Measurements from ENCODE around the gene KIF3A. TPM values are rescaled to one million over a fixed set of nuclear protein-coding genes. Genes with fewer than 3 reads are reported as not detected.

KIF3A gene
- total RNA-seq, 4 donors from 2014 or later = 2.6 to 15.0 (median 6.3) TPM

DNA sequence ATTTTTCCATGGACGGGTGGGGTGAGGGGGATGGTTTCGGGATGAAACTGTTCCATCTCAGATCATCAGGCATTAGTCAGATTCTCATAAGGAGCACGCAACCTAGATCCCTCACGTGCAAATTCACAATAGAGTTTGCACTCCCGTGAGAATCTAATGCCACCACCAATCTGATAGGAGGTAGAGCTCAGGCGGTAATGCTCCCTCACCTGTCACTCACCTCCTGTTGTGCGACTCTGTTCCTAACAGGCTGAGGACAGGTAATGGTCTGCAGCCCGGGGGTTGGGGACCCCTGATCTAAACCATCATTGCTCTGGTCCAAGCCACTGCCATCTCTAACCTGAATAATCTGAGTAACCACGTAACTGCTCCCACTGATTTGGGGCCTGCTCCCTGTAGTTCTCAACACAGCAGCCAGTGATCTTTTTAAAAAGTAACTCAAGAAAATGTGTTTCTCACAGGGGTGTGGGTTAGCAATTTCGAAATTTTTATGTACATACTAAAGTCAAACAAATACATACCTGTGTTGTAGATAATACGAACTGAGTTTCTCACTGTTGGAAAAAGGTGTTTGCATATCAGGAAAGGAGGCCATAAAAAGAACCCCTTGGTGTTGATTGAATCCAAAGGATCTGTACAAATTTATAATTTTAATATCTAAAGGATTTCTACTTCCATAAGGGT, 90.6 kb downstream of the KIF3A start:
- Histone ChIP-seq H3K27ac (no peak overlapping the region), H3K4me1 (no peaks in the 10 kb centered on the region), H3K4me3 (no peak overlapping the region), H3K27me3 (no peaks in the 10 kb centered on the region), H3K36me3 (peaks cover 16% of the 10 kb centered on the region), H3K9me3 (no peaks in the 10 kb centered on the region)
- TF ChIP-seq, protein P1, sequence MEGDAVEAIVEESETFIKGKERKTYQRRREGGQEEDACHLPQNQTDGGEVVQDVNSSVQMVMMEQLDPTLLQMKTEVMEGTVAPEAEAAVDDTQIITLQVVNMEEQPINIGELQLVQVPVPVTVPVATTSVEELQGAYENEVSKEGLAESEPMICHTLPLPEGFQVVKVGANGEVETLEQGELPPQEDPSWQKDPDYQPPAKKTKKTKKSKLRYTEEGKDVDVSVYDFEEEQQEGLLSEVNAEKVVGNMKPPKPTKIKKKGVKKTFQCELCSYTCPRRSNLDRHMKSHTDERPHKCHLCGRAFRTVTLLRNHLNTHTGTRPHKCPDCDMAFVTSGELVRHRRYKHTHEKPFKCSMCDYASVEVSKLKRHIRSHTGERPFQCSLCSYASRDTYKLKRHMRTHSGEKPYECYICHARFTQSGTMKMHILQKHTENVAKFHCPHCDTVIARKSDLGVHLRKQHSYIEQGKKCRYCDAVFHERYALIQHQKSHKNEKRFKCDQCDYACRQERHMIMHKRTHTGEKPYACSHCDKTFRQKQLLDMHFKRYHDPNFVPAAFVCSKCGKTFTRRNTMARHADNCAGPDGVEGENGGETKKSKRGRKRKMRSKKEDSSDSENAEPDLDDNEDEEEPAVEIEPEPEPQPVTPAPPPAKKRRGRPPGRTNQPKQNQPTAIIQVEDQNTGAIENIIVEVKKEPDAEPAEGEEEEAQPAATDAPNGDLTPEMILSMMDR (IDR thresholded peaks at IDR 0.05) = no peak
- no peak for TF ChIP-seq POLR2AphosphoS5 (IDR thresholded peaks at IDR 0.05)
- no peak for TF ChIP-seq POLR2A (IDR thresholded peaks at IDR 0.05)
- WGBS = 95% methylated on average over 11 of the region's 11 CpGs
- DNase-seq (ENCODE audit: low spot score in 2 of 2) = no peak

DNA sequence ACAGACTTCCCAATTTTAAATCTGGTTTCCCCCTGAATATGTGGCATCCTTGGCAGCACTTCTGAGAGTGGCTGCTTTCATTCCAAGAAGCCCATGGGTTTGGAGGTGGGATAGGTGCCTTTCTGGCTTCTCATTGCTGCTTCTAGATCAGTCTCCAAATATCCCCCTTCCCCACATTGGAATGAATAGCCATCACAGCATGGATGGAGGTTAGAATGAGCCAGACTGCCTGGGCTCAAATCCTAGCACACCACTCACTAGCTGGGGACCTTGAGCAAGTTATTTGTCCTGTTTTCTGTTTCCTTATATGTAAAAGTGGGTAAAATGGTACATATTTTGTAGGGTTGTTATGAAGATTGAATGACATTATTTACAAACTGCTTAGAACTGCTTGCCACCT, 93.2 kb downstream of the KIF3A start:
- no peaks in the 10 kb centered on the region for H3K27me3 ChIP-seq
- H3K9me3 ChIP-seq = no peaks in the 10 kb centered on the region
- no peak overlapping the region for H3K27ac ChIP-seq
- TF ChIP-seq, protein P1 (IDR thresholded peaks at IDR 0.05) = no peak
- TF ChIP-seq POLR2AphosphoS5 (IDR thresholded peaks at IDR 0.05) = no peak
- no peak for TF ChIP-seq EP300 (IDR thresholded peaks at IDR 0.05)
- no peak for TF ChIP-seq POLR2A (IDR thresholded peaks at IDR 0.05)
- no peaks in the 10 kb centered on the region for H3K4me1 ChIP-seq
- H3K36me3 ChIP-seq = peaks cover 42% of the 10 kb centered on the region
- no peak for DNase-seq (ENCODE audit: low spot score in 2 of 2)
- no peak overlapping the region for H3K4me3 ChIP-seq

Other genes starting within 250 kb of the KIF3A start
- gene IRF1, start 246.8 kb downstream of the KIF3A start, total RNA-seq = 10 to 100 TPM; 17.5 to 24.1 (median 20.1) TPM
- not detected for gene IL5, start 194.0 kb downstream of the KIF3A start, total RNA-seq
- 10 to 100 TPM; 17.3 to 53.4 (median 32.5) TPM for gene RAD50, start 180.6 kb downstream of the KIF3A start, total RNA-seq
- gene IL13, start 79.4 kb downstream of the KIF3A start, total RNA-seq = 1 to 10 TPM in 1 of 4 donors, under 1 TPM in 1, not detected in 2; 0.80 to 1.4 TPM
- gene IL4, start 63.6 kb downstream of the KIF3A start, total RNA-seq = not detected
- not detected for gene CCNI2, start 9.9 kb upstream of the KIF3A start, total RNA-seq
- gene SEPTIN8, start 39.7 kb upstream of the KIF3A start, total RNA-seq = 10 to 100 TPM; 75.9 to 85.0 (median 80.8) TPM
- gene SOWAHA, start 75.8 kb upstream of the KIF3A start, total RNA-seq = under 1 TPM in 3 of 4 donors, not detected in 1; 0.23 to 0.93 (median 0.48) TPM
- 1 to 10 TPM in 3 of 4 donors, under 1 TPM in 1; 0.76 to 2.8 (median 2.3) TPM for gene SHROOM1, start 93.1 kb upstream of the KIF3A start, total RNA-seq
- 1 to 10 TPM in 1 of 4 donors, under 1 TPM in 3; 0.47 to 4.8 (median 0.90) TPM for gene GDF9, start 128.9 kb upstream of the KIF3A start, total RNA-seq
- gene UQCRQ, start 129.1 kb upstream of the KIF3A start, total RNA-seq = 100 to 1,000 TPM; 124 to 243 (median 161) TPM
- gene LEAP2, start 136.1 kb upstream of the KIF3A start, total RNA-seq = 1 to 10 TPM in 2 of 4 donors, under 1 TPM in 2; 0.21 to 9.1 (median 1.7) TPM
- gene AFF4, start 226.1 kb upstream of the KIF3A start, total RNA-seq = 100 to 1,000 TPM in 1 of 4 donors, 10 to 100 TPM in 3; 55.8 to 107 (median 71.7) TPM